H9 (cell line): ENCODE data around the gene MFSD1. TPM values are rescaled to one million over a fixed set of nuclear protein-coding genes. Genes with fewer than 3 reads are reported as not detected.

ENCODE experiments used
- DNase-seq: peaks from one replicate; pipeline ENCODE4 v3.0.0-alpha.2; 2017
- H2AFZ ChIP-seq: one replicate; pipeline ENCODE4 v1.6.1; 2013; ENCODE audit warnings: mild to moderate bottlenecking, low read length, control low read depth, moderate library complexity
- H2AK5ac ChIP-seq: 2 replicates; pipeline ENCODE4 v1.6.1; 2013; ENCODE audit warnings: low read length, control low read depth, mixed read lengths; ENCODE audit not compliant: insufficient read length
- H2BK120ac ChIP-seq: one replicate; pipeline ENCODE4 v1.6.1; 2013; ENCODE audit warnings: low read depth, mild to moderate bottlenecking, low read length, control low read depth, inconsistent platforms; ENCODE audit not compliant: poor library complexity, severe bottlenecking
- H2BK12ac ChIP-seq: 2 replicates; pipeline ENCODE4 v1.6.1; 2013; ENCODE audit warnings: low read length, control low read depth, mixed read lengths, low read depth; ENCODE audit not compliant: insufficient read length
- H2BK15ac ChIP-seq: 2 replicates; pipeline ENCODE4 v1.6.1; 2013; ENCODE audit warnings: low read depth, low read length, control low read depth
- H2BK20ac ChIP-seq: one replicate; pipeline ENCODE4 v1.6.1; 2013; ENCODE audit warnings: low read depth, mild to moderate bottlenecking, low read length, control low read depth, inconsistent platforms; ENCODE audit not compliant: poor library complexity, severe bottlenecking
- H2BK5ac ChIP-seq: 2 replicates; pipeline ENCODE4 v1.6.1; 2013; ENCODE audit warnings: low read length, control low read depth, mixed read lengths; ENCODE audit not compliant: insufficient read length
- H3K14ac ChIP-seq: 2 replicates; pipeline ENCODE4 v1.6.1; 2013; ENCODE audit warnings: low read length, control low read depth; ENCODE audit not compliant: insufficient read depth
- H3K18ac ChIP-seq: 2 replicates; pipeline ENCODE4 v1.6.1; 2013; ENCODE audit warnings: low read depth, mild to moderate bottlenecking, mixed read lengths, low read length, control low read depth; ENCODE audit not compliant: insufficient read length
- H3K23ac ChIP-seq: 2 replicates; pipeline ENCODE4 v1.6.1; 2013; ENCODE audit warnings: low read length, control low read depth, mixed read lengths, low read depth; ENCODE audit not compliant: insufficient read length
- H3K23me2 ChIP-seq: 2 replicates; pipeline ENCODE4 v1.6.1; 2013; ENCODE audit warnings: low read depth, mild to moderate bottlenecking, mixed read lengths, low read length, control low read depth; ENCODE audit not compliant: insufficient read length, poor library complexity, severe bottlenecking
- H3K27ac ChIP-seq: 2 replicates; pipeline ENCODE4 v1.5.1; 2013; ENCODE audit warnings: low read length, control low read depth, mixed read lengths, low read depth; ENCODE audit not compliant: insufficient read length
- H3K27me3 ChIP-seq: 2 replicates; pipeline ENCODE4 v1.6.1; 2013; ENCODE audit warnings: low read length, control low read depth, inconsistent platforms; ENCODE audit not compliant: insufficient read depth
- H3K4ac ChIP-seq: 2 replicates; pipeline ENCODE4 v1.6.1; 2013; ENCODE audit warnings: low read depth, mild to moderate bottlenecking, control low read depth, inconsistent platforms, low read length, moderate library complexity
- H3K4me1 ChIP-seq: 2 replicates; pipeline ENCODE4 v1.6.1; 2013; ENCODE audit warnings: low read length, control low read depth, inconsistent platforms; ENCODE audit not compliant: insufficient read depth
- H3K4me2 ChIP-seq: 2 replicates; pipeline ENCODE4 v1.6.1; 2013; ENCODE audit warnings: low read length, control low read depth, mixed read lengths; ENCODE audit not compliant: insufficient read length, insufficient read depth
- H3K56ac ChIP-seq: 2 replicates; pipeline ENCODE4 v1.6.1; 2013; ENCODE audit warnings: low read depth, mild to moderate bottlenecking, mixed read lengths, low read length, control low read depth; ENCODE audit not compliant: insufficient read length
- H3K79me1 ChIP-seq: 2 replicates; pipeline ENCODE4 v1.6.1; 2013; ENCODE audit warnings: low read depth, mild to moderate bottlenecking, moderate library complexity, low read length, control low read depth, inconsistent platforms; ENCODE audit not compliant: insufficient read depth, poor library complexity, severe bottlenecking
- H3K79me2 ChIP-seq: 2 replicates; pipeline ENCODE4 v1.6.1; 2013; ENCODE audit warnings: low read length, control low read depth, inconsistent platforms; ENCODE audit not compliant: insufficient read depth
- H3K9ac ChIP-seq: 2 replicates; pipeline ENCODE4 v1.6.1; 2013; ENCODE audit warnings: low read length, control low read depth, mixed read lengths; ENCODE audit not compliant: insufficient read length; ENCODE audit errors: extremely low read depth
- H3K9me3 ChIP-seq: one replicate; pipeline ENCODE4 v1.6.1; 2013; ENCODE audit warnings: low read depth, low read length, inconsistent platforms; ENCODE audit not compliant: control insufficient read depth
- H3T11ph ChIP-seq: one replicate; pipeline ENCODE4 v1.6.1; 2013; ENCODE audit warnings: mild to moderate bottlenecking, low read length, control low read depth, inconsistent platforms
- H4K20me1 ChIP-seq: one replicate; pipeline ENCODE4 v1.6.1; 2013; ENCODE audit not compliant: control insufficient read depth, insufficient read length, insufficient read depth
- H4K5ac ChIP-seq: 2 replicates; pipeline ENCODE4 v1.6.1; 2013; ENCODE audit warnings: low read depth, mild to moderate bottlenecking, mixed read lengths, low read length, control low read depth; ENCODE audit not compliant: insufficient read length
- H4K8ac ChIP-seq: replicated peaks from 2 replicates; pipeline ENCODE4 v1.6.1; 2013; ENCODE audit warnings: low read length, control low read depth, mixed read lengths, low read depth; ENCODE audit not compliant: insufficient read length
- H4K91ac ChIP-seq: 2 replicates; pipeline ENCODE4 v1.6.1; 2013; ENCODE audit warnings: low read depth, mild to moderate bottlenecking, moderate library complexity, mixed read lengths, low read length, control low read depth; ENCODE audit not compliant: insufficient read length
- H3K27ac Mint-ChIP-seq, 3 experiments: 2 replicates in 2 of 3; 3 replicates in 1 of 3; pipeline ENCODE4 v1.8.0; 2020 to 2021; ENCODE audit warnings: mixed read lengths in 3 of 3, mild to moderate bottlenecking in 1 of 3, moderate library complexity in 1 of 3
- H3K27me3 Mint-ChIP-seq: 2 replicates; pipeline ENCODE4 v1.8.0; 2021; ENCODE audit warnings: low read depth, mild to moderate bottlenecking, moderate library complexity, mixed read lengths
- H3K36me3 Mint-ChIP-seq, 3 experiments: 2 replicates in 2 of 3; 3 replicates in 1 of 3; pipeline ENCODE4 v1.8.0; 2020 to 2021; ENCODE audit warnings: low read depth in 3 of 3, mixed read lengths in 3 of 3; ENCODE audit not compliant: insufficient read depth in 1 of 3
- H3K4me1 Mint-ChIP-seq, 2 experiments: 2 replicates each; pipeline ENCODE4 v1.8.0; 2020; ENCODE audit warnings: mixed read lengths in 2 of 2
- H3K4me3 Mint-ChIP-seq, 2 experiments: 2 replicates in 1 of 2; 3 replicates in 1 of 2; pipeline ENCODE4 v1.8.0; 2020 to 2021; ENCODE audit warnings: mild to moderate bottlenecking in 2 of 2, mixed read lengths in 2 of 2, moderate library complexity in 1 of 2
- H3K9me3 Mint-ChIP-seq, 2 experiments: 2 replicates in 1 of 2; 3 replicates in 1 of 2; pipeline ENCODE4 v1.8.0; 2020; ENCODE audit warnings: mild to moderate bottlenecking in 2 of 2, mixed read lengths in 2 of 2, moderate library complexity in 1 of 2
- WGBS: extraction: QIAGEN DNeasy Blood & Tissue Kit; methylation state at CpG from one replicate; pipeline ENCODE4 v1.1.7; 2013; ENCODE audit warnings: missing lambda C conversion rate, low lambda C conversion rate, mixed read lengths; ENCODE audit not compliant: insufficient read length; ENCODE audit errors: extremely low coverage; 5-methylcytosine and 5-hydroxymethylcytosine counted together
- total RNA-seq: library from RNA; stranded (reverse); gene quantifications from 2 replicates; pipeline ENCODE4 v1.2.1, GENCODE V29; 2021
- TF ChIP-seq, protein P1 (sequence below): fragments of 200-600 bp; sonication (generic); conservative IDR thresholded peaks from 3 replicates; pipeline ENCODE4 v1.8.0; 2021; ENCODE audit warnings: antibody characterized with exemption, mild to moderate bottlenecking

Gene MFSD1
- total RNA-seq, 1 experiment from 2014 or later, result 9.5 TPM

DNA sequence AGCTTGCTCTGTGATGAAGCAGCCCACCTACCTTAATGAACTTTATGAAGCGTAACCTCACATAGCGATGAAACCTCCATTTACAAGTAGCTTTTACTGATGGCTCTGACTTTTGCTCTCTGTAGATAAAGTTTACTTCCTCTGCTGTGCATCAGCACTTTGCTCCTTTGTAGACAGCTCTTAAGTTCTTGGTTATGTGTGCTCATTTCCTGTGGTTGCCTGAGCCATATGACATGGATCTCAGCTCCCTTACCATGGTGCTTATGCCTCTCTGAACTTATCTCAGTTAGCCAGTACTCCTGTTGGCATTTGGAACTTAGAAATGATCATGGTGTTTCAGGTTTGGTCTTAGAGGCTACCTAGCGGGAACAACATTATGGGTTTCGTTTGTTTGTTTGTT is 7.8 kb downstream of the MFSD1 start:
- Histone ChIP-seq H3K9ac (no peak overlapping the region), H4K8ac (no peak overlapping the region), H3K79me2 (no peaks in the 10 kb centered on the region), H4K20me1 (no peaks in the 10 kb centered on the region), H2BK15ac (no peak overlapping the region), H3K27me3 (no peaks in the 10 kb centered on the region), H3K79me1 (no peaks in the 10 kb centered on the region), H2BK12ac (no peak overlapping the region), H3K18ac (no peak overlapping the region), H3K4me1 (no peaks in the 10 kb centered on the region), H2AFZ (no peak overlapping the region), H3K14ac (no peak overlapping the region), H3K23me2 (no peaks in the 10 kb centered on the region), H3K9me3 (no peaks in the 10 kb centered on the region), H3T11ph (no peak overlapping the region), H2BK20ac (no peak overlapping the region), H4K91ac (no peak overlapping the region), H3K4ac (no peak overlapping the region), H3K4me2 (no peak overlapping the region), H3K27ac (no peak overlapping the region), H2BK5ac (no peak overlapping the region), H4K5ac (no peak overlapping the region), H2AK5ac (no peak overlapping the region), H3K56ac (no peak overlapping the region), H2BK120ac (no peak overlapping the region), H3K23ac (no peak overlapping the region)
- no peak for DNase-seq
- TF ChIP-seq, protein P1, sequence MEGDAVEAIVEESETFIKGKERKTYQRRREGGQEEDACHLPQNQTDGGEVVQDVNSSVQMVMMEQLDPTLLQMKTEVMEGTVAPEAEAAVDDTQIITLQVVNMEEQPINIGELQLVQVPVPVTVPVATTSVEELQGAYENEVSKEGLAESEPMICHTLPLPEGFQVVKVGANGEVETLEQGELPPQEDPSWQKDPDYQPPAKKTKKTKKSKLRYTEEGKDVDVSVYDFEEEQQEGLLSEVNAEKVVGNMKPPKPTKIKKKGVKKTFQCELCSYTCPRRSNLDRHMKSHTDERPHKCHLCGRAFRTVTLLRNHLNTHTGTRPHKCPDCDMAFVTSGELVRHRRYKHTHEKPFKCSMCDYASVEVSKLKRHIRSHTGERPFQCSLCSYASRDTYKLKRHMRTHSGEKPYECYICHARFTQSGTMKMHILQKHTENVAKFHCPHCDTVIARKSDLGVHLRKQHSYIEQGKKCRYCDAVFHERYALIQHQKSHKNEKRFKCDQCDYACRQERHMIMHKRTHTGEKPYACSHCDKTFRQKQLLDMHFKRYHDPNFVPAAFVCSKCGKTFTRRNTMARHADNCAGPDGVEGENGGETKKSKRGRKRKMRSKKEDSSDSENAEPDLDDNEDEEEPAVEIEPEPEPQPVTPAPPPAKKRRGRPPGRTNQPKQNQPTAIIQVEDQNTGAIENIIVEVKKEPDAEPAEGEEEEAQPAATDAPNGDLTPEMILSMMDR, result no peak
- H3K27ac Mint-ChIP-seq, result no peak overlapping the region
- no CpG with 5 or more reads among the region's 4 CpGs for WGBS
- no peak overlapping the region for H3K4me3 Mint-ChIP-seq
- no peaks in the 10 kb centered on the region for H3K27me3 Mint-ChIP-seq
- H3K4me1 Mint-ChIP-seq, result peaks cover 0 to 1% of the 10 kb centered on the region in 2 experiments; a peak in 2 of 4 replicates
- no peaks in the 10 kb centered on the region for H3K36me3 Mint-ChIP-seq
- H3K9me3 Mint-ChIP-seq, result no peaks in the 10 kb centered on the region
